ENCODE results near the gene CD248. TPM values are rescaled to one million over a fixed set of nuclear protein-coding genes. Genes with fewer than 3 reads are reported as not detected.

CD248 gene
- total RNA-seq, 1 donor from 2014 or later, result 9.7 TPM

- intact Hi-C loops (cut with DNase I), result no loop called here
- no peak for DNase-seq (ENCODE audit: low spot score)
These were observed 50.3 kb downstream of the CD248 start for GRCh38 chr11:66266378-66267038.

GRCh38 chr11:66265531-66266377 is 51.1 kb downstream of the CD248 start:
- no peak for DNase-seq (ENCODE audit: low spot score)
- intact Hi-C loops (cut with DNase I), result no loop called here

GRCh38 chr11:66264914-66265313 is 51.9 kb downstream of the CD248 start:
- intact Hi-C loops (cut with DNase I), result loop anchor here (5.0 kb wide), 1 partner anchor 308 kb away; no protein-coding TSS in a partner anchor
- DNase-seq (ENCODE audit: low spot score), result no peak

Other genes with a start within 250 kb of the CD248 start
- gene PACS1, start 246.8 kb downstream of the CD248 start, total RNA-seq, result 115 TPM
- gene KLC2, start 59.3 kb downstream of the CD248 start, total RNA-seq, result 43.5 TPM
- 124 TPM for gene RAB1B, start 48.4 kb downstream of the CD248 start, total RNA-seq
- 0.22 TPM for gene CNIH2, start 38.9 kb downstream of the CD248 start, total RNA-seq
- 74.0 TPM for gene YIF1A, start 27.9 kb downstream of the CD248 start, total RNA-seq
- 0.24 TPM for gene TMEM151A, start 25.1 kb downstream of the CD248 start, total RNA-seq
- 2.2 TPM for gene RIN1, start 19.4 kb upstream of the CD248 start, total RNA-seq
- gene BRMS1, start 28.1 kb upstream of the CD248 start, total RNA-seq, result 14.6 TPM
- 31.6 TPM for gene B4GAT1, start 30.6 kb upstream of the CD248 start, total RNA-seq
- gene SLC29A2, start 54.7 kb upstream of the CD248 start, total RNA-seq, result 8.8 TPM
- not detected for gene NPAS4, start 104.0 kb upstream of the CD248 start, total RNA-seq
- 40.3 TPM for gene MRPL11, start 121.8 kb upstream of the CD248 start, total RNA-seq
- 7.7 TPM for gene PELI3, start 149.9 kb upstream of the CD248 start, total RNA-seq
- gene DPP3, start 163.4 kb upstream of the CD248 start, total RNA-seq, result 13.2 TPM
- gene BBS1, start 193.6 kb upstream of the CD248 start, total RNA-seq, result 19.5 TPM
- gene ZDHHC24, start 229.0 kb upstream of the CD248 start, total RNA-seq, result 5.8 TPM
- 0.11 TPM for gene ACTN3, start 229.9 kb upstream of the CD248 start, total RNA-seq